Caco-2 (cell line): ENCODE measurements around the gene KLF13. TPM values are rescaled to one million over a fixed set of nuclear protein-coding genes. Genes with fewer than 3 reads are reported as not detected.

Experiments
- BruUV-seq: library from RNA; stranded (reverse); fragments of 400-500 nt; replicated peaks from 2 replicates; lab custom pipeline; 2021; lab: Mats Ljungman, UMichigan
- CTCF ChIA-PET: fragments of 300-600 bp; sonication (Branson Sonifier 250); formaldehyde crosslinking; loops from one replicate; lab custom pipeline; 2022; ENCODE audit warnings: antibody characterized with exemption; lab: Charles Lee
- POLR2A ChIA-PET: fragments of 300-600 bp; sonication (Branson Sonifier 250); formaldehyde crosslinking; loops from one replicate; lab custom pipeline; 2022; ENCODE audit warnings: antibody characterized with exemption; lab: Charles Lee
- DNase-seq, 2 experiments: peaks; one replicate each; pipeline versions ENCODE4 v3.0.0 to v3.0.0-alpha.2; 2020 to 2022
- H3K27me3 ChIP-seq: replicated peaks from 2 replicates; pipeline ENCODE4 v1.6.0; 2011; ENCODE audit warnings: low read length; ENCODE audit not compliant: control insufficient read depth, insufficient read depth
- H3K36me3 ChIP-seq: 2 replicates; pipeline ENCODE4 v1.5.1; 2011; ENCODE audit warnings: low read length; ENCODE audit not compliant: control insufficient read depth, insufficient read depth
- H3K4me1 ChIP-seq: fragments of 250-450 bp; sonication (Bioruptor Pico); 2 replicates; pipeline ENCODE4 v1.5.1; 2020; ENCODE audit warnings: mild to moderate bottlenecking
- H3K4me3 ChIP-seq: 2 replicates; pipeline ENCODE4 v1.5.1; 2011; ENCODE audit warnings: low read depth, mild to moderate bottlenecking, control low read depth, low read length
- H3K9me3 ChIP-seq: fragments of 250-450 bp; sonication (Bioruptor Pico); 2 replicates; pipeline ENCODE4 v1.5.1; 2020; ENCODE audit warnings: mild to moderate bottlenecking, moderate library complexity
- H3K27ac Mint-ChIP-seq: one replicate; pipeline ENCODE4 v1.8.0; 2022; ENCODE audit warnings: mixed read lengths; ENCODE audit not compliant: unreplicated experiment
- H3K27me3 Mint-ChIP-seq: one replicate; pipeline ENCODE4 v1.8.0; 2022; ENCODE audit warnings: mixed read lengths; ENCODE audit not compliant: insufficient read depth, unreplicated experiment
- H3K36me3 Mint-ChIP-seq: one replicate; pipeline ENCODE4 v1.8.0; 2022; ENCODE audit warnings: mild to moderate bottlenecking, mixed read lengths; ENCODE audit not compliant: insufficient read depth, unreplicated experiment
- H3K4me1 Mint-ChIP-seq: one replicate; pipeline ENCODE4 v1.8.0; 2022; ENCODE audit warnings: low read depth, mixed read lengths; ENCODE audit not compliant: unreplicated experiment
- H3K4me3 Mint-ChIP-seq: one replicate; pipeline ENCODE4 v1.8.0; 2022; ENCODE audit warnings: mild to moderate bottlenecking, moderate library complexity, mixed read lengths; ENCODE audit not compliant: unreplicated experiment
- H3K9me3 Mint-ChIP-seq: one replicate; pipeline ENCODE4 v1.8.0; 2022; ENCODE audit warnings: mixed read lengths; ENCODE audit not compliant: unreplicated experiment
- intact Hi-C: fragments of 100-400 bp; cut with micrococcal nuclease; formaldehyde crosslinking; loops from one replicate; pipeline ENCODE4 v1.10.0; 2022; ENCODE audit not compliant: unreplicated experiment
- total RNA-seq: library from RNA; stranded (reverse); gene quantifications from 2 replicates; pipeline ENCODE4 v1.2.3, GENCODE V29; 2022
- TF ChIP-seq, protein P1 (sequence below), 2 experiments: fragments of 200-600 bp in 1 of 2; IDR thresholded peaks; 1 replicate in 1 of 2; 2 replicates in 1 of 2; pipeline versions ENCODE4 v1.5.1 to v1.8.0; 2011 to 2022; ENCODE audit warnings: antibody characterized with exemption in 1 of 2, control low read depth in 1 of 2, inconsistent platforms in 1 of 2, low read depth in 1 of 2, low read length in 1 of 2, mild to moderate bottlenecking in 1 of 2, moderate library complexity in 1 of 2; ENCODE audit not compliant: insufficient read depth in 1 of 2, severe bottlenecking in 1 of 2, unreplicated experiment in 1 of 2

The KLF13 gene
- total RNA-seq, 1 experiment from 2014 or later: 18.8 TPM

DNA sequence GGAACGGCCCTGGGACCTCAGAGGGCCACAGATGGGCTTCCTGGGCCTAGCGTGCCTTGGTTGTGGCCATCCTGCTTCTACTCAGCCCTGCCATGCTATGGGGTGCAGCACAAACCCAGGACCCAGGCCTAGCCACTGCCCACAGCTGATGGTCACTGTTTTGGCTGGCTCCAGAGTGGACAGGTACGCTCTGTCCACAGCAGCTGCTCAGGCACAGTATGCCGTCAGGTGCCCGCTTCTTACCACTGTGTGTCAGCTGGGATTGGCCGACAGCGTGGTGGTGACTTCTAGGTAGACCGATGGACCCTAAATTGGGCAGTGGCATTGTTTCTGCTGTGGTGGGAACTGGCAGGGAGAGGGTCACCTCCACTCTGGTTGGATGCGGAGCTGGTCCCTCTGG, 47.3 kb downstream of the KLF13 start:
- Histone ChIP-seq H3K36me3 (no peaks in the 10 kb centered on the region; the same call in 1 of the 2 replicates), H3K9me3 (no peaks in the 10 kb centered on the region), H3K27me3 (no peaks in the 10 kb centered on the region), H3K4me3 (no peak overlapping the region), H3K4me1 (peaks cover 30% of the 10 kb centered on the region)
- Mint-ChIP-seq H3K4me3 (no peak overlapping the region), H3K9me3 (no peaks in the 10 kb centered on the region), H3K27me3 (no peaks in the 10 kb centered on the region), H3K36me3 (peaks cover 8% of the 10 kb centered on the region), H3K27ac (no peak overlapping the region), H3K4me1 (peaks cover 5% of the 10 kb centered on the region)
- intact Hi-C loops: loop anchor here (10.0 kb wide), 1 partner anchor 119 kb away; no protein-coding TSS in a partner anchor
- TF ChIP-seq, protein P1, sequence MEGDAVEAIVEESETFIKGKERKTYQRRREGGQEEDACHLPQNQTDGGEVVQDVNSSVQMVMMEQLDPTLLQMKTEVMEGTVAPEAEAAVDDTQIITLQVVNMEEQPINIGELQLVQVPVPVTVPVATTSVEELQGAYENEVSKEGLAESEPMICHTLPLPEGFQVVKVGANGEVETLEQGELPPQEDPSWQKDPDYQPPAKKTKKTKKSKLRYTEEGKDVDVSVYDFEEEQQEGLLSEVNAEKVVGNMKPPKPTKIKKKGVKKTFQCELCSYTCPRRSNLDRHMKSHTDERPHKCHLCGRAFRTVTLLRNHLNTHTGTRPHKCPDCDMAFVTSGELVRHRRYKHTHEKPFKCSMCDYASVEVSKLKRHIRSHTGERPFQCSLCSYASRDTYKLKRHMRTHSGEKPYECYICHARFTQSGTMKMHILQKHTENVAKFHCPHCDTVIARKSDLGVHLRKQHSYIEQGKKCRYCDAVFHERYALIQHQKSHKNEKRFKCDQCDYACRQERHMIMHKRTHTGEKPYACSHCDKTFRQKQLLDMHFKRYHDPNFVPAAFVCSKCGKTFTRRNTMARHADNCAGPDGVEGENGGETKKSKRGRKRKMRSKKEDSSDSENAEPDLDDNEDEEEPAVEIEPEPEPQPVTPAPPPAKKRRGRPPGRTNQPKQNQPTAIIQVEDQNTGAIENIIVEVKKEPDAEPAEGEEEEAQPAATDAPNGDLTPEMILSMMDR (IDR thresholded peaks at IDR 0.05; ENCODE audit: insufficient read depth in 1 of 2, low read depth in 1 of 2, low read length in 1 of 2, severe bottlenecking in 1 of 2, unreplicated experiment in 1 of 2): no peak
- BruUV-seq: no TSS peak
- ChIA-PET CTCF (no interaction called here), POLR2A (no interaction called here)
- no peak for DNase-seq

DNA sequence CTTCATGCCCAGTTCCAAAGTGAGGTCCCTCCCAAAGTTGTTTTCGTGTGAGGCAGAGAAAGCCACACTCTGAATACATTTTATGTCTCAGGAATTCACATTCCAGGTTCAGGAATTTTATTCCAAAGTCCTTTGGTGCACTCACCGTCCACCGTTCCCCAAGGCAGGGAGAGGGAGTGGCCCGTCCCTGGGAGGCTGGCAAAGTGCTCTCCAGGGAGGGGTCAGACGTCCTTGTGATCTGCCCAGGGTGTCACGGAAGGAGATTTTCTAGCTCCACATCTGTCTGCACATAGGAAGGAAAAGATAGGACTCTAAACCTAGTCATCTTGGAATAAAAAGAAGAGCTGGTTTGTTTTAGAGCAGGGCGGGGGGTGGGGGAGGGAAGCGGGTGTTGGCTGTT, 47.9 kb downstream of the KLF13 start:
- Mint-ChIP-seq H3K27me3 (no peaks in the 10 kb centered on the region), H3K9me3 (no peaks in the 10 kb centered on the region), H3K4me3 (no peak overlapping the region), H3K4me1 (peaks cover 5% of the 10 kb centered on the region), H3K27ac (no peak overlapping the region), H3K36me3 (peaks cover 13% of the 10 kb centered on the region)
- Histone ChIP-seq H3K4me1 (peaks cover 30% of the 10 kb centered on the region), H3K4me3 (no peak overlapping the region), H3K27me3 (no peaks in the 10 kb centered on the region), H3K36me3 (no peaks in the 10 kb centered on the region; the same call in 1 of the 2 replicates), H3K9me3 (no peaks in the 10 kb centered on the region)
- POLR2A ChIA-PET: no interaction called here
- TF ChIP-seq, protein P1 (IDR thresholded peaks at IDR 0.05; ENCODE audit: insufficient read depth in 1 of 2, low read depth in 1 of 2, low read length in 1 of 2, severe bottlenecking in 1 of 2, unreplicated experiment in 1 of 2): no peak
- no peak for DNase-seq
- intact Hi-C loops: loop anchor here (10.0 kb wide), 1 partner anchor 120 kb away; no protein-coding TSS in a partner anchor
- no TSS peak for BruUV-seq
- CTCF ChIA-PET: no interaction called here

DNA sequence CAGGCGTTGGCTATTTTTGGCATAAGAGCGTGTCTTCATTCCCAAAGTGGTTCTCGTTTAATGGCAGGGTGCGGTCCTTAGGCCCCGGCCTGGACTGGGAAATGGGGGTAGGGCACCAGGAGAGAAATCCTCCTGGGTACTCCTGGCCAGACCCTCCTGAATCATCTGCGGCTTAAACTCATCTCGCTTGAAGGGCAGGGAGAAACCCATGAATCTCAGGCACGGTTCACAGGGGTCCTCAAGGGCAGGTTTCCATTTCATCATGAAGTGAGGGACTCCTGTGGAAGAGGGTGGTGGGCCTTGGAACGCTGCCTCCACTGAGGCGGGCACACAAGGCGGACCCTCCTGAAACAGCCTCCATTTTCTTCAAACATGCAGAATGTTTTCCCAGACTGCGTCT, 48.4 kb downstream of the KLF13 start:
- BruUV-seq: TSS peak; percentile 27
- Mint-ChIP-seq H3K27me3 (no peaks in the 10 kb centered on the region), H3K9me3 (no peaks in the 10 kb centered on the region), H3K27ac (no peak overlapping the region), H3K4me3 (no peak overlapping the region), H3K4me1 (peaks cover 5% of the 10 kb centered on the region), H3K36me3 (peaks cover 16% of the 10 kb centered on the region)
- TF ChIP-seq, protein P1 (IDR thresholded peaks at IDR 0.05; ENCODE audit: insufficient read depth in 1 of 2, low read depth in 1 of 2, low read length in 1 of 2, severe bottlenecking in 1 of 2, unreplicated experiment in 1 of 2): no peak
- Histone ChIP-seq H3K27me3 (no peaks in the 10 kb centered on the region), H3K4me3 (no peak overlapping the region), H3K36me3 (no peaks in the 10 kb centered on the region; the same call in 1 of the 2 replicates), H3K4me1 (peaks cover 30% of the 10 kb centered on the region), H3K9me3 (no peaks in the 10 kb centered on the region)
- DNase-seq: no peak
- CTCF ChIA-PET: no interaction called here
- intact Hi-C loops: loop anchor here (10.0 kb wide), 1 partner anchor 120 kb away; no protein-coding TSS in a partner anchor
- POLR2A ChIA-PET: no interaction called here
